Skeletal muscle tissue (tissue), 4 donors: ENCODE measurements around the gene RFX8. TPM values are rescaled to one million over a fixed set of nuclear protein-coding genes. Genes with fewer than 3 reads are reported as not detected.
"Not testable (repeated sequence)": the region's sequence is repeated elsewhere in the genome, so short reads cannot be mapped to it uniquely, and the experiment has no call there.

ENCODE experiments used
- H3K27ac ChIP-seq: one replicate; pipeline ENCODE4 v1.7.0; 2013; ENCODE audit warnings: mild to moderate bottlenecking, low read depth, low read length, inconsistent platforms
- H3K27me3 ChIP-seq, 3 donors: one replicate each; pipeline ENCODE4 v1.7.0; 2013; ENCODE audit warnings: low read length in 3 of 3; ENCODE audit not compliant: control insufficient read depth in 3 of 3, insufficient read depth in 3 of 3
- H3K36me3 ChIP-seq, 3 donors: one replicate each; pipeline ENCODE4 v1.7.0; 2013; ENCODE audit warnings: low read length in 3 of 3; ENCODE audit not compliant: control insufficient read depth in 3 of 3, insufficient read depth in 3 of 3
- H3K4me1 ChIP-seq, 3 donors: one replicate each; pipeline ENCODE4 v1.7.0; 2013; ENCODE audit warnings: low read length in 3 of 3, mild to moderate bottlenecking in 3 of 3; ENCODE audit not compliant: control insufficient read depth in 3 of 3, insufficient read depth in 3 of 3
- H3K4me3 ChIP-seq, 3 donors: one replicate each; pipeline ENCODE4 v1.7.0; 2013; ENCODE audit warnings: low read length in 3 of 3
- H3K9ac ChIP-seq, 3 donors: one replicate each; pipeline ENCODE4 v1.7.0; 2013; ENCODE audit warnings: low read length in 3 of 3, mild to moderate bottlenecking in 3 of 3, moderate library complexity in 2 of 3, low read depth in 1 of 3
- H3K9me3 ChIP-seq, 3 donors: one replicate each; pipeline ENCODE4 v1.7.0; 2013; ENCODE audit warnings: low read length in 3 of 3; ENCODE audit not compliant: control insufficient read depth in 3 of 3
- total RNA-seq: library from RNA; depleted of rRNA; stranded (reverse); fragments of >200 nt; gene quantifications from one replicate; pipeline ENCODE4 v1.2.3, GENCODE V29; 2014
- donor health status: Osteomylitis.

RFX8 gene
- total RNA-seq, 1 donor from 2014 or later: under 0.01 TPM

GRCh38 chr2:101473911-101474701 lies 806 bp downstream of the RFX8 start:
- Histone ChIP-seq H3K36me3 (no peaks in the 10 kb centered on the region), H3K9ac (peak overlapping the region; percentile 36 to 82 (median 69)), H3K9me3 (no peaks in the 10 kb centered on the region), H3K4me3 (peak overlapping the region; percentile 61 to 65 (median 63)), H3K27ac (peak overlapping the region; percentile 55), H3K27me3 (peaks cover 0 to 10% (median 0%) of the 10 kb centered on the region in 3 donors), H3K4me1 (peaks cover 0 to 5% (median 0%) of the 10 kb centered on the region in 3 donors)

GRCh38 chr2:101473591-101473910 lies 1.4 kb downstream of the RFX8 start:
- H3K9ac ChIP-seq: peak overlapping the region; percentile 36 to 82 (median 69)
- no peaks in the 10 kb centered on the region for H3K36me3 ChIP-seq
- H3K4me1 ChIP-seq: peaks cover 0 to 5% (median 0%) of the 10 kb centered on the region in 3 donors
- peak overlapping the region; percentile 61 to 65 (median 63) for H3K4me3 ChIP-seq
- peaks cover 0 to 10% (median 0%) of the 10 kb centered on the region in 3 donors for H3K27me3 ChIP-seq
- no peaks in the 10 kb centered on the region for H3K9me3 ChIP-seq
- H3K27ac ChIP-seq: peak overlapping the region; percentile 55

- peaks cover 0 to 10% (median 0%) of the 10 kb centered on the region in 3 donors for H3K27me3 ChIP-seq
- H3K4me1 ChIP-seq: peaks cover 0 to 8% (median 2%) of the 10 kb centered on the region in 3 donors
- no peaks in the 10 kb centered on the region for H3K9me3 ChIP-seq
- no peak overlapping the region for H3K4me3 ChIP-seq
- H3K27ac ChIP-seq: no peak overlapping the region
- no peak overlapping the region for H3K9ac ChIP-seq
- H3K36me3 ChIP-seq: no peaks in the 10 kb centered on the region
These were observed 5.0 kb downstream of the RFX8 start for GRCh38 chr2:101469863-101470262.

DNA sequence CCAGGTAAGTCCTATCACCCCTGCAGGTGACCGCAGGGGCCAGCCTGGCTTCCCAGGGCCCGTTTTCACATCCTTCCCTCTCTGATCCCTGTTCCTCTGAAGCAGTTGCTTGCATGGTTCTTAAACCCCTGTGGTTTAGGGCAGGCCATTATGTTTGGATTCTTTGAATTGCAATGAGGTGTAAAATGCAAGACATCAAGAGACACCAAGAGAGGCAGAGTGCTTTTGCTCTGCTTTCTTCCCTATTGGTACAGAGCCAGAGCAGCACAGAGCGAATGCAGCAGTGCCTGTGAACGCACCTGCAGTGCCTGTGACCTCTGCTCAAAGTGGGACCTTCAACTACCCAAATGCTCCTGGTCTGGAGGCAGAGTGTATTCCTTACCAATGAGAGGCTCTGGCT lies 7.6 kb downstream of the RFX8 start:
- Histone ChIP-seq H3K4me3 (no peak overlapping the region), H3K9ac (no peak overlapping the region), H3K27ac (no peak overlapping the region), H3K9me3 (no peaks in the 10 kb centered on the region), H3K27me3 (no peaks in the 10 kb centered on the region), H3K4me1 (peaks cover 8 to 9% (median 8%) of the 10 kb centered on the region in 3 donors), H3K36me3 (no peaks in the 10 kb centered on the region)

DNA sequence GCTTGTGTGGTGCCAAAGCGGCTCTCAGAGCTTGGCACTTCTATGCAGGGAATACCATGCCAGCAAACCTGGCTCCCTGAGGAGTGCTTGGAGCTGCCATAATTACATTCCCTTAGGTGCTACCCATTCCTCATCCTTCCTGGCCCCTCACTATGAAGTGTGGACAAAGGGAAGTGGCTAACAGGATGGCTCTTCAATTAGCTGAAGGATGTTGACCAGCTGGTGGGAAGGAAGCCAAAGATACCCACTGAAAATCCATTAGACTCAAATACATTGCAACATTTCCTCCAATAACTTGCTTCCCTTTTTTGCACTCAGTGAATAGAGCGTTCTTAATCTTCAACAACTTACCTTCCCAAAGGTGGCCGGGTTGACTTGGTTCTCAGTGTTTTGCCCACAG lies 8.5 kb downstream of the RFX8 start:
- H3K27me3 ChIP-seq: no peaks in the 10 kb centered on the region
- peaks cover 8 to 9% (median 8%) of the 10 kb centered on the region in 3 donors for H3K4me1 ChIP-seq
- H3K9ac ChIP-seq: no peak overlapping the region

DNA sequence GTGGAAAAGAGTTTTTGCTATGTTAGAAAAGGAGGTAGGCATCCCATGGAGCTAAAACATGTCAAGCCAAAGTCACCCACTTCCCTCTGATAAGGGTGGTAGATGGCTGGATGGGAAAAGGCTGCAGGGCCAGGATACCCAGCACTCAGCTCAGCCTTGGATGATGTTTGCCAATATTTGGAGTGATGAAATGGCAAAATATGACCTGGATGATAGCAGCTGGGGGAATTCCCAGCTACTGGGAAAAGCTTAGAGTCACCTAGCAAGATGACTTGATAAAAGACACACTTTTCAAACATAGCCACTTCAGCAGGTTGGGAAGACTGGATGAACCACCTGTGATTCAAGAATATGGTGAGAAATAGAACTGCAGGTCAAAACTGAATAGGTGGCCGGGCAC lies 10.1 kb downstream of the RFX8 start:
- peak overlapping the region; percentile 21 for H3K27ac ChIP-seq
- H3K4me1 ChIP-seq: peaks cover 8 to 9% (median 8%) of the 10 kb centered on the region in 3 donors
- H3K27me3 ChIP-seq: no peaks in the 10 kb centered on the region
- no peak overlapping the region for H3K9ac ChIP-seq
- no peaks in the 10 kb centered on the region for H3K9me3 ChIP-seq
- no peaks in the 10 kb centered on the region for H3K36me3 ChIP-seq
- no peak overlapping the region for H3K4me3 ChIP-seq

More for the DNA sequence above, 8.5 kb downstream of the RFX8 start:
- Histone ChIP-seq H3K27ac (no peak overlapping the region), H3K36me3 (no peaks in the 10 kb centered on the region), H3K9me3 (no peaks in the 10 kb centered on the region), H3K4me3 (no peak overlapping the region)

DNA sequence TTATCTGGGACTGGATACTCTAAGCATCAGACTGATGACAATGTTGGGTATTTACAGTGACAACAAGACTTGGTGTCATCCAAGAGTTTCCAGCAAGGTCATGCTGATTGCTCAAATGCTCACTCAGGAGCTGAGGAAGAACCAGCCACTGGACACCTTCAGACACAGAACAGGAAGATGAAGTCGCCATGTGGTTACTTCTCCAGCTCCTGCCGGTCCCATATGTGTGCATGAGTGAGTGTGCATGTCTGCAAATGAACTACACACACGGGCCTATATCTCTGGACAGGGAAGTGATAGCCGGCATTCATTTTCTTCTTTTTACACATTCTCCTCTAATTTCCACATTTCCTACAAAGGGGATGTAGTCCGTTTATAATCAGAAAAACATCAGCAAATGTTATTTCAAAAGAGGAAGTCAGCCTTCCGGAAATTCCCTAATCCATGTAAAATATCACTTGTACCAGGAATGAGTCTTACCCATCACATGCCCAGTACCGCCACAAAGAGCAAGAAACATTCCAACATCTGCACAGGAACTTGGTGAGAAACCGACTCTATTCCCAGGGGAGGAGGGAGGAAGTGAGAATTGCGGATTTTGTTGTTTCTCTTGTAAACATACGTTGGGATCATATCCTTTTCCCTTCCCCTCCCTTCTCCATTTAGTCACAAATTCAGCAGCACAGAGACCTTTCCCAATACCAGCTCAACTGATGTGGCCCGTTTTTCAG lies 10.8 kb downstream of the RFX8 start:
- Histone ChIP-seq H3K36me3 (no peaks in the 10 kb centered on the region), H3K4me3 (no peak overlapping the region), H3K9me3 (no peaks in the 10 kb centered on the region), H3K27me3 (no peaks in the 10 kb centered on the region), H3K4me1 (peaks cover 8 to 9% (median 8%) of the 10 kb centered on the region in 3 donors), H3K9ac (no peak overlapping the region), H3K27ac (peak overlapping the region; percentile 21)

DNA sequence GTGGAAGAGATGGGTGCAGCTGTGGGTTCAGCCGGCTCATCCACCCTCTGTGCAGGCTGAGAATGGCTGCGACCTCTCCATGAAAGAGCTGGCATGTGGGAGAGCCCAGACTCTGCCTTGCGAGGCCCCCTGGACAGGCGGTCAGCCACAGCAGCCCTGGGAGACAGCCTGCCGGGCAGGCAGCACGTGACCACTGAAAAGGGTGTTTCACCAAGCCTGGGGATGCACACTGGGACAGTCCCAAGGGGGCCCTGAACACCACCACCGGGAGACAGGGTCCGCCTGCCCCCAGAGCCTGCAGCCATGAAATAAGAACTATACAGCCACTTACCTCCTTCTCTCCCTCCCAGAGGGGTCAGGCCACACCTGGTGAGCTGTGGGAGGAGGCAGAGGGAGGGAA lies 11.5 kb downstream of the RFX8 start:
- H3K27me3 ChIP-seq: no peaks in the 10 kb centered on the region

DNA sequence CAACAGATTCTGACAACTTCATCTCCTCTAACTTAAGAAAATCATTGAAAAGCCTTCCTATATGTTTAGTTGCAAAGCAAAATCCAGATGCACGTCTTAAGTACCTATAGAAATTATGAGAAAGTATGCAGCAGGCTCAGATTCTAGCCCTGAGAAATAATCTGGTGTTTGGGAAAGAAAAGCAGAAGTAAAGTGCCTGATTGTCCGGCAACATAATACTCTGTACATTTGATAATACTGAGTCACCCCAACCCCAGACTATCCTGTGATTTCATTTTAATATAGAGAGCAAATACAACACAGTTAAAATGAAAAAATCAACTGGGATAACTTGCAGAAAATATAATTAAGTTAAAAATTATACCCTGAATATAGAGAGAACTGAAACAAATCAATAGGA lies 13.5 kb downstream of the RFX8 start:
- H3K9ac ChIP-seq: no peak overlapping the region
- no peak overlapping the region for H3K4me3 ChIP-seq
- no peak overlapping the region for H3K27ac ChIP-seq
- no peaks in the 10 kb centered on the region for H3K36me3 ChIP-seq
- no peaks in the 10 kb centered on the region for H3K27me3 ChIP-seq
- H3K9me3 ChIP-seq: no peaks in the 10 kb centered on the region
- H3K4me1 ChIP-seq: peaks cover 6 to 9% (median 8%) of the 10 kb centered on the region in 3 donors

More for the DNA sequence above, 11.5 kb downstream of the RFX8 start:
- H3K36me3 ChIP-seq: no peaks in the 10 kb centered on the region
- H3K27ac ChIP-seq: peak overlapping the region; percentile 7
- no peak overlapping the region for H3K4me3 ChIP-seq
- peaks cover 8 to 9% (median 8%) of the 10 kb centered on the region in 3 donors for H3K4me1 ChIP-seq
- no peaks in the 10 kb centered on the region for H3K9me3 ChIP-seq
- no peak overlapping the region for H3K9ac ChIP-seq

DNA sequence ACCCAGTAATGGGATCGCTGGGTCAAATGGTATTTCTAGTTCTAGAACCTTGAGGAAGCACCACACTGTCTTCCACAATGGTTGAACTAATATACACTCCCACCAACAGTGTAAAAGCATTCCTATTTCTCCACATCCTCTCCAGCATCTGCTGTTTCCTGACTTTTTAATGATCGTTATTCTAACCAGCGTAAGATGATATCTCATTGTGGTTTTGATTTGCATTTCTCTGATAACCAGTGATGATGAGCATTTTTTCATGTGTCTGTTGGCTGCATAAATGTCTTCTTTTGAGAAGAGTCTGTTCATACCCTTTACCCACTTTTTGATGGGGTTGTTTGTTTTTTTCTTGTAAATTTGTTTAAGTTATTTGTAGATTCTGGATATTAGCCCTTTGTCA lies 20.5 kb downstream of the RFX8 start:
- H3K27ac ChIP-seq, H3K9me3 ChIP-seq, H3K9ac ChIP-seq, H3K4me1 ChIP-seq, H3K4me3 ChIP-seq, H3K36me3 ChIP-seq, H3K27me3 ChIP-seq: not testable (repeated sequence)
